Endodermal cell (in vitro differentiated cells): ENCODE results near the gene RAPGEF4. TPM values are rescaled to one million over a fixed set of nuclear protein-coding genes. Genes with fewer than 3 reads are reported as not detected.
A peak's percentile ranks its signal among the peaks of the same experiment; 100 is the strongest.

Source experiments
- DNase-seq: peaks from one replicate; pipeline ENCODE4 v3.0.0-alpha.2; 2017
- H3K27ac ChIP-seq: 2 replicates; pipeline ENCODE4 v1.5.1; 2013; ENCODE audit warnings: mild to moderate bottlenecking, low read depth, low read length, moderate library complexity
- H3K27me3 ChIP-seq: 2 replicates; pipeline ENCODE4 v1.6.1; 2013; ENCODE audit warnings: mild to moderate bottlenecking, low read length, moderate library complexity; ENCODE audit not compliant: insufficient read depth, control insufficient read depth, poor library complexity, severe bottlenecking
- H3K36me3 ChIP-seq: 2 replicates; pipeline ENCODE4 v1.7.0; 2013; ENCODE audit warnings: mild to moderate bottlenecking, low read length, moderate library complexity; ENCODE audit not compliant: control insufficient read depth, insufficient read depth
- H3K4me1 ChIP-seq: one replicate; pipeline ENCODE4 v1.7.0; 2013; ENCODE audit warnings: low read length; ENCODE audit not compliant: control insufficient read depth, insufficient read depth
- H3K4me3 ChIP-seq: 2 replicates; pipeline ENCODE4 v1.5.1; 2013; ENCODE audit warnings: mild to moderate bottlenecking, low read length, moderate library complexity
- H3K9ac ChIP-seq: 2 replicates; pipeline ENCODE4 v1.6.1; 2013; ENCODE audit warnings: mild to moderate bottlenecking, low read length, moderate library complexity; ENCODE audit not compliant: poor library complexity, severe bottlenecking; ENCODE audit errors: extremely low read depth
- H3K9me3 ChIP-seq: 2 replicates; pipeline ENCODE4 v1.6.1; 2013; ENCODE audit warnings: mild to moderate bottlenecking, low read length, moderate library complexity; ENCODE audit not compliant: control insufficient read depth
- H3K27ac Mint-ChIP-seq: 2 replicates; pipeline ENCODE4 v1.8.0; 2020; ENCODE audit warnings: mixed read lengths
- H3K27me3 Mint-ChIP-seq: 2 replicates; pipeline ENCODE4 v1.8.0; 2021; ENCODE audit warnings: mild to moderate bottlenecking, mixed read lengths; ENCODE audit not compliant: insufficient read depth
- H3K36me3 Mint-ChIP-seq: 2 replicates; pipeline ENCODE4 v1.8.0; 2020; ENCODE audit warnings: low read depth, mixed read lengths
- H3K4me1 Mint-ChIP-seq: 2 replicates; pipeline ENCODE4 v1.8.0; 2020; ENCODE audit warnings: mixed read lengths
- H3K4me3 Mint-ChIP-seq: 2 replicates; pipeline ENCODE4 v1.8.0; 2020; ENCODE audit warnings: mild to moderate bottlenecking, moderate library complexity, mixed read lengths
- H3K9me3 Mint-ChIP-seq: 2 replicates; pipeline ENCODE4 v1.8.0; 2020; ENCODE audit warnings: mild to moderate bottlenecking, mixed read lengths
- CTCF ChIP-seq: fragments of 200-600 bp; sonication (generic); conservative IDR thresholded peaks from 2 replicates; pipeline ENCODE4 v1.5.0; 2021; ENCODE audit warnings: antibody characterized with exemption, mild to moderate bottlenecking
- WGBS, 2 experiments: methylation state at CpG; one replicate each; pipeline versions ENCODE4 v1.1.5 to v1.1.7; 2013; ENCODE audit warnings: missing lambda C conversion rate in 2 of 2, mixed read lengths in 1 of 2; ENCODE audit not compliant: insufficient coverage in 1 of 2, insufficient read length in 1 of 2; 5-methylcytosine and 5-hydroxymethylcytosine counted together
- total RNA-seq, 2 donors: library from RNA; stranded (reverse); fragmentation: NEBNext Ultra II Directional in 1 of 2; extraction: Animal tissue kit (Norgen Biotek cat#: 25700) in 1 of 2; gene quantifications; 2 replicates in 1 of 2; 3 replicates in 1 of 2; pipeline ENCODE4 v1.2.1, GENCODE V29; 2021

RAPGEF4 gene
- total RNA-seq, 2 donors from 2014 or later: 0.77 to 0.88 TPM

DNA sequence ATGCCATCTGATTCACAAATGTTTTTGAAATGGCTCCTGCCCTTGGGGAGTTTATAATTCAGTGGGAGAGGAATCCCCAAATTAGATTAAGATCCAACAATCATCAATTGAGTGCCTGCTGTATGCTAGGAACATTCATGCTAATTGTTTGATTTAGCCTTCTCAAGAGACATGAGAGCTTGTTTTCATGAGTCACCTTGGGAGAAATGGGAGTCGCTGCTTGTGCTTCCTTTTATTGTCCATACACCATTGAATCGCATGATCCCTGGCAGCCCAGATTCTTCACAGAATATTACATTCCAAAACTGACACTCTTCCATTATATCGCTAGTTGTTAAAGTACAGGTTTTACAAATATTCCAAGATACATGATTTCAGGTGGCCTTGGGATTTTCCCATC, 234.0 kb downstream of the RAPGEF4 start:
- Mint-ChIP-seq H3K27ac (no peak overlapping the region), H3K4me3 (no peak overlapping the region), H3K4me1 (peaks cover 10% of the 10 kb centered on the region), H3K9me3 (no peaks in the 10 kb centered on the region), H3K27me3 (peaks cover 4% of the 10 kb centered on the region), H3K36me3 (no peaks in the 10 kb centered on the region)
- Histone ChIP-seq H3K36me3 (no peaks in the 10 kb centered on the region), H3K9me3 (no peaks in the 10 kb centered on the region), H3K9ac (no peak overlapping the region), H3K27ac (no peak overlapping the region), H3K4me1 (no peaks in the 10 kb centered on the region), H3K27me3 (no peaks in the 10 kb centered on the region), H3K4me3 (no peak overlapping the region)
- no peak for TF ChIP-seq CTCF
- 92 to 100% methylated on average over 3 of the region's 3 CpGs for WGBS, 2 experiments
- no peak for DNase-seq

- Mint-ChIP-seq H3K36me3 (no peaks in the 10 kb centered on the region), H3K27me3 (peaks cover 4% of the 10 kb centered on the region), H3K4me3 (no peak overlapping the region), H3K27ac (no peak overlapping the region), H3K9me3 (no peaks in the 10 kb centered on the region), H3K4me1 (peaks cover 4% of the 10 kb centered on the region)
- no peaks in the 10 kb centered on the region for H3K36me3 ChIP-seq
- 93% methylated on average over 4 of the region's 4 CpGs; no CpG with 5 or more reads in 1 of the 2 experiments for WGBS, 2 experiments
- TF ChIP-seq CTCF: no peak
- H3K4me3 ChIP-seq: no peak overlapping the region
- H3K27ac ChIP-seq: no peak overlapping the region
- no peak overlapping the region for H3K9ac ChIP-seq
- H3K9me3 ChIP-seq: no peaks in the 10 kb centered on the region
- H3K27me3 ChIP-seq: no peaks in the 10 kb centered on the region
- no peaks in the 10 kb centered on the region for H3K4me1 ChIP-seq
- no peak for DNase-seq
Observed at GRCh38 chr2:172970660-172971059, 235.0 kb downstream of the RAPGEF4 start.

GRCh38 chr2:172972005-172972619, 236.5 kb downstream of the RAPGEF4 start:
- Histone ChIP-seq H3K27ac (no peak overlapping the region), H3K9me3 (no peaks in the 10 kb centered on the region), H3K27me3 (no peaks in the 10 kb centered on the region), H3K4me1 (no peaks in the 10 kb centered on the region), H3K36me3 (no peaks in the 10 kb centered on the region), H3K4me3 (no peak overlapping the region), H3K9ac (no peak overlapping the region)
- 55% methylated on average over 9 to 12 of the region's 12 CpGs for WGBS, 2 experiments
- Mint-ChIP-seq H3K9me3 (no peaks in the 10 kb centered on the region), H3K4me3 (no peak overlapping the region), H3K27ac (no peak overlapping the region), H3K4me1 (peaks cover 4% of the 10 kb centered on the region), H3K36me3 (no peaks in the 10 kb centered on the region), H3K27me3 (peaks cover 1% of the 10 kb centered on the region)
- DNase-seq: peak; percentile 86
- TF ChIP-seq CTCF: peak; percentile 95
